ENCODE results near the gene CDC42EP4.
A peak's percentile ranks its signal among the peaks of the same experiment; 100 is the strongest.
"Not testable (repeated sequence)": the region's sequence is repeated elsewhere in the genome, so short reads cannot be mapped to it uniquely, and the experiment has no call there.

The CDC42EP4 gene

GRCh38 chr17:73316919-73317505, 5.2 kb upstream of the CDC42EP4 start:
- in situ Hi-C loops (cut with HindIII; ENCODE audit: low sequenced_read_pairs), result no loop called here
- no peak overlapping the region for H3K4me3 ChIP-seq (ENCODE audit: low read depth, low read length)
- TF ChIP-seq CTCF (IDR thresholded peaks at IDR 0.05; ENCODE audit: low read depth, low read length), result no peak
- DNase-seq (ENCODE audit: low read depth, low spot score), result no peak

- no peak overlapping the region for H3K4me3 ChIP-seq (ENCODE audit: low read depth, low read length)
- DNase-seq (ENCODE audit: low read depth, low spot score), result no peak
- TF ChIP-seq CTCF (IDR thresholded peaks at IDR 0.05; ENCODE audit: low read depth, low read length), result no peak
- in situ Hi-C loops (cut with HindIII; ENCODE audit: low sequenced_read_pairs), result no loop called here
These were observed 3.7 kb upstream of the CDC42EP4 start for GRCh38 chr17:73315471-73315870.

GRCh38 chr17:73313526-73314127, 1.8 kb upstream of the CDC42EP4 start:
- H3K4me3 ChIP-seq (ENCODE audit: low read depth, low read length), result no peak overlapping the region
- in situ Hi-C loops (cut with HindIII; ENCODE audit: low sequenced_read_pairs), result no loop called here
- no peak for TF ChIP-seq CTCF (IDR thresholded peaks at IDR 0.05; ENCODE audit: low read depth, low read length)
- DNase-seq (ENCODE audit: low read depth, low spot score), result no peak

GRCh38 chr17:73312887-73313286, 1.1 kb upstream of the CDC42EP4 start:
- in situ Hi-C loops (cut with HindIII; ENCODE audit: low sequenced_read_pairs); DNase-seq (ENCODE audit: low read depth, low spot score); H3K4me3 ChIP-seq (ENCODE audit: low read depth, low read length): not testable (repeated sequence)

- peak overlapping the region; percentile 96 for H3K4me3 ChIP-seq (ENCODE audit: low read depth, low read length)
- DNase-seq (ENCODE audit: low read depth, low spot score), result no peak
- TF ChIP-seq CTCF (IDR thresholded peaks at IDR 0.05; ENCODE audit: low read depth, low read length), result no peak
- in situ Hi-C loops (cut with HindIII; ENCODE audit: low sequenced_read_pairs), result no loop called here
These were observed 397 bp downstream of the CDC42EP4 start for GRCh38 chr17:73311428-73311780.

- DNase-seq (ENCODE audit: low read depth, low spot score), result no peak
- peak overlapping the region; percentile 96 for H3K4me3 ChIP-seq (ENCODE audit: low read depth, low read length)
- TF ChIP-seq CTCF (IDR thresholded peaks at IDR 0.05; ENCODE audit: low read depth, low read length), result no peak
- in situ Hi-C loops (cut with HindIII; ENCODE audit: low sequenced_read_pairs), result no loop called here
These were observed 1.8 kb downstream of the CDC42EP4 start for GRCh38 chr17:73309727-73310596.

GRCh38 chr17:73308959-73309358, 2.8 kb downstream of the CDC42EP4 start:
- DNase-seq (ENCODE audit: low read depth, low spot score); H3K4me3 ChIP-seq (ENCODE audit: low read depth, low read length); in situ Hi-C loops (cut with HindIII; ENCODE audit: low sequenced_read_pairs): not testable (repeated sequence)
